GM10266 (cell line): ENCODE results near the gene CKMT1B.
"Not testable (repeated sequence)": the region's sequence is repeated elsewhere in the genome, so short reads cannot be mapped to it uniquely, and the experiment has no call there.

Experiments
- DNase-seq: peaks from one replicate; pipeline ENCODE4 v3.0.0; 2012; ENCODE audit errors: extremely low spot score
- TF ChIP-seq, protein P1 (sequence below): IDR thresholded peaks from 2 replicates; pipeline ENCODE4 v1.5.1; 2012; ENCODE audit warnings: mild to moderate bottlenecking, low read depth; ENCODE audit not compliant: control insufficient read depth, insufficient read depth; ENCODE audit errors: missing control alignments

The CKMT1B gene

DNA sequence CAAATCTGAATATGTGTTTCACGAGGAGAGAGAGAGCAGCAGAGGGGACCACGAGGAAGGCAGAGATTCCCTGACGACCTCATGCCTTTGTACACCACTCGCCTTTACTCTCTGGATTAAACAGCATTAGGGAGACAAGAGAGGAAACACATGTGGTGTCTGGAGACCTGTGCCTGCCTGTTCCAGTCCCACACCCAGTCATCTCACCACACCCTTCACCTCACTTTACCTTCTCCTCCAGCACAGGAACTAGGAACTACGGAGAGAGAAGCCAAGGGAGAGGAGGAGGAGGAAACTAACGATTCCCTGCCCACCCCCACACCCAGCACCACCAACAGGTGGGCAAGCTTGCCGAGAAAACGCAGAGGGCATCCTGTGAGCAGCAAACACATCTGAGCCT is 986 bp upstream of the CKMT1B start:
- not testable (repeated sequence) for DNase-seq

GRCh38 chr15:43599131-43599530 is 5.3 kb downstream of the CKMT1B start:
- not testable (repeated sequence) for DNase-seq

GRCh38 chr15:43600200-43600599 is 6.4 kb downstream of the CKMT1B start:
- not testable (repeated sequence) for DNase-seq

GRCh38 chr15:43602233-43602632 is 8.4 kb downstream of the CKMT1B start:
- not testable (repeated sequence) for DNase-seq

- not testable (repeated sequence) for DNase-seq
Observed at GRCh38 chr15:43617750-43618149, 23.9 kb downstream of the CKMT1B start.

- DNase-seq: not testable (repeated sequence)
Observed at GRCh38 chr15:43618700-43619099, 24.9 kb downstream of the CKMT1B start, which contains the start of gene STRC. Gene STRC (minus strand): TSS chr15:43618800. CDS start chr15:43618722, 78 bp downstream.

DNA sequence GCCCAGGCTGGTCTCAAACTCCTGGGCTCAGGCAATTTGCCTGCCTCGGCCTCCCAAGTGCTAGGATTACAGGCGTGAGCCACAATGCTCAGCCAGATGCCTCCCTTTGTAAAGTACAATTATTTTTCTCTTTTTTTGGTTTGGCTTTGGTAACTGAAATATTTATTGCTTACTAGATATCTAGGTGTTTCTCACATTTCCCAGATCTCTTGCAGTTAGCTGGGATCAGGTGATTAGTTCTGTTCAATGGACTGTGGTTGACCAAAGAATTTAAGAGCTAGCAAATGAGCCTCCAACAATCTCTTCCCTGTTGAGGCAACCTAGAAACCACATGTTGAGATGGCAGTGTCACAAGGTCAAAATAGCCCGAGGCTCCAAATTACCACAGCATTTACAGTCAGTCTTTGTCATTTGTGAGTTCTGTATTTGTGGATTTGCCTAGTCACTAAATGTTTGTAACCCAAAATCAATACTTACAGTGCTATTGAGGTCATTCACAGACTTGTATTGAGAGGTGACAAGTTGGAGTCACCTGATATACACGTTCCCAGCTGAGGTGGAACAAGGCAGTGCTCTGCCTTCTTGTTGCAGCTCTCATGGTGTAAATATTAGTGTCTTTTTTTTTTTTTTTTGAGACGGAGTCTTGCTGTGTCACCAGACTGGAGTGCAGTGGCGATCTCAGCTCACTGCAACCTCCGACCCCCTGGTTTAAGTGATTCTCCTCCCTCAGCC is 28.4 kb downstream of the CKMT1B start:
- DNase-seq: not testable (repeated sequence)

GRCh38 chr15:43625106-43625505 is 31.3 kb downstream of the CKMT1B start:
- TF ChIP-seq, protein P1, sequence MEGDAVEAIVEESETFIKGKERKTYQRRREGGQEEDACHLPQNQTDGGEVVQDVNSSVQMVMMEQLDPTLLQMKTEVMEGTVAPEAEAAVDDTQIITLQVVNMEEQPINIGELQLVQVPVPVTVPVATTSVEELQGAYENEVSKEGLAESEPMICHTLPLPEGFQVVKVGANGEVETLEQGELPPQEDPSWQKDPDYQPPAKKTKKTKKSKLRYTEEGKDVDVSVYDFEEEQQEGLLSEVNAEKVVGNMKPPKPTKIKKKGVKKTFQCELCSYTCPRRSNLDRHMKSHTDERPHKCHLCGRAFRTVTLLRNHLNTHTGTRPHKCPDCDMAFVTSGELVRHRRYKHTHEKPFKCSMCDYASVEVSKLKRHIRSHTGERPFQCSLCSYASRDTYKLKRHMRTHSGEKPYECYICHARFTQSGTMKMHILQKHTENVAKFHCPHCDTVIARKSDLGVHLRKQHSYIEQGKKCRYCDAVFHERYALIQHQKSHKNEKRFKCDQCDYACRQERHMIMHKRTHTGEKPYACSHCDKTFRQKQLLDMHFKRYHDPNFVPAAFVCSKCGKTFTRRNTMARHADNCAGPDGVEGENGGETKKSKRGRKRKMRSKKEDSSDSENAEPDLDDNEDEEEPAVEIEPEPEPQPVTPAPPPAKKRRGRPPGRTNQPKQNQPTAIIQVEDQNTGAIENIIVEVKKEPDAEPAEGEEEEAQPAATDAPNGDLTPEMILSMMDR: no peak
- DNase-seq: no peak

DNA sequence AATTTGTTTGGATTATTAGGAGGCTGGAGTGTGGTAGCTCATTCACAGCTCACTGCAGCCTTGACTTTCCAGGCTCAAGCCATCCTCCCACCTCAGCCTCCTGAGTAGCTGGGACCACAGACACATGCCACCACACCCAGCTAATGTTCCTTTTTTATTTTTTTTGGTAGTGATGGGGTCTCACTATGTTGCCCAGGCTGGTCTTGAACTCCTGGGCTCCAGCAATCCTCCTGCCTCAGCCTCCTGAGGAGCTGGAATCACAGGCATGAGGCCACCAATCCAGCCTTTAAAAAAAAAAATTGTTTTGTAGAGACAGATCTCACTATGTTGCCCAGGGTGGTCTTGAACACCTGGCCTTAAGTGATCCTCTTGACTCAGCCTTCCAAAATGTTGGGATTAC is 33.1 kb downstream of the CKMT1B start:
- DNase-seq: not testable (repeated sequence)

DNA sequence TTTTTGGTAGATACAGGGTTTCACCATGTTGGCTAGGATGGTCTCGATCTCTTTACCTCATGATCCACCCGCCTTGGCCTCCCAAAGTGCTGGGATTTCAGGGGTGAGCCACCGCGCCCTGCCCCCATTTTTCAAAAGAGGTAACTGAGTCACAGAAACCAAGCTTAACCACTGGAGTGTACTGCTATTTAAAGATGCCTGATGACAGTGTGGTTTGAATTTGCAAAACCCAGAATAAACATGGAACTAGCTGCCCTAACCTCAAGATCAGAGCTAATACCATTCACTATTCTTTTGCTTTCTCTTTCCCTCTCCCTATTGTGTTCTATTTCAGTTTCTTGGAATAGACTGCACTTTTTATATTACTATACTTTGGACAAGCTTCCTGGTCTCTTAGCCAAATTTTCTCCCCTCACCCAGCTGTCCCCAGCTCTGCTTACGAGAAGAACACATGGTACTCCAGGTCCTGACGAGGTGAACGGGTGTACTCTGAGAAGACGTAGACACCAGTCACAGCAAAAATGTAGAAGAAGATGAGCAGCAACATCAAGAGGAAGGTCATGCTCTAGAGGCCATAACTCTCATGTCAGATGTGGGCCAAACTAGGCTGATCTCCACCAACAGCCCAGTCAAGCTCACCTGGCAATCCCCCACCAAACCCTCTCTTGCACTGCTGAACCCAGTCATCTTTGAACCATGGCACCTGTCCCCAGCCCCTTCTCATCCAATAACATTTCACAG is 44.8 kb downstream of the CKMT1B start:
- DNase-seq: not testable (repeated sequence)
